ENCODE results near the gene GMPR. TPM values are rescaled to one million over a fixed set of nuclear protein-coding genes. Genes with fewer than 3 reads are reported as not detected.

GMPR gene
- total and polyA plus RNA-seq, 2 donors (not counting 3 experiments of a cell fraction or from before 2014, with no cell fraction given): 36.3 to 64.0 TPM

- no peak overlapping the region for H3K4me2 ChIP-seq (ENCODE audit: insufficient read depth, low read length)
- FAIRE-seq (no peak), DNase-seq (ENCODE audit: low read depth, low spot score) (no peak)
- H3K4me3 ChIP-seq (replicated peaks in 1 of 3; ENCODE audit: insufficient read depth in 1 of 3, low read depth in 1 of 3, low read length in 3 of 3): no peak overlapping the region
- ChIA-PET CTCF (no interaction called here), POLR2A (no interaction called here)
- TF ChIP-seq CTCF (IDR thresholded peaks at IDR 0.05; ENCODE audit: extremely low read depth in 1 of 2, insufficient read depth in 1 of 2, low read depth in 1 of 2, low read length in 2 of 2) (no peak), POLR2A (IDR thresholded peaks at IDR 0.05; ENCODE audit: low read depth, low read length) (no peak), JUN (IDR thresholded peaks at IDR 0.05; ENCODE audit: borderline replicate concordance, insufficient read depth, insufficient read length, low read depth) (no peak), GATA2 (IDR thresholded peaks at IDR 0.05; ENCODE audit: insufficient read depth, insufficient read length, low read depth, low read length) (no peak), FOS (IDR thresholded peaks at IDR 0.05; ENCODE audit: borderline replicate concordance, insufficient read depth, low read length) (no peak), EZH2 (IDR thresholded peaks at IDR 0.05; ENCODE audit: borderline replicate concordance, low read depth, low read length, severe bottlenecking) (no peak), POLR2AphosphoS5 (IDR thresholded peaks at IDR 0.05; ENCODE audit: insufficient read depth, low read depth, low read length) (no peak), MYC (IDR thresholded peaks at IDR 0.05; ENCODE audit: low read depth, low read length) (no peak), MAX (IDR thresholded peaks at IDR 0.05; ENCODE audit: insufficient read depth, insufficient read length) (no peak)
- H3K27me3 ChIP-seq (ENCODE audit: control insufficient read depth in 2 of 2, insufficient read depth in 2 of 2, low read length in 2 of 2): no peaks in the 10 kb centered on the region
- no peaks in the 10 kb centered on the region for H3K79me2 ChIP-seq (ENCODE audit: control insufficient read depth, insufficient read depth, low read length)
- intact Hi-C loops (cut with micrococcal nuclease) (loop anchor here (2.0 kb wide), 1 partner anchor 15 kb away; no protein-coding TSS in a partner anchor), dilution Hi-C loops (cut with MboI; ENCODE audit: extremely low pct_ligation_motif_present, low sequenced_read_pairs) (no loop called here)
- no peaks in the 10 kb centered on the region for H4K20me1 ChIP-seq (replicated peaks; ENCODE audit: control insufficient read depth, extremely low read depth, insufficient read depth, low read length)
- H3K36me3 ChIP-seq (ENCODE audit: control insufficient read depth in 2 of 2, extremely low read depth in 1 of 2, insufficient read depth in 2 of 2, low read length in 2 of 2): peaks cover 0 to 7% of the 10 kb centered on the region in 2 experiments
- no peak overlapping the region for H3K9ac ChIP-seq (replicated peaks; ENCODE audit: extremely low read depth, insufficient read depth, low read length)
- no peaks in the 10 kb centered on the region for H3K9me1 ChIP-seq (replicated peaks; ENCODE audit: control insufficient read depth, extremely low read depth, insufficient read depth, low read length)
- H3K27ac ChIP-seq (ENCODE audit: insufficient read depth, low read depth, low read length): no peak overlapping the region
- no peak overlapping the region for H2AFZ ChIP-seq (ENCODE audit: low read depth, low read length)
- peaks cover 15% of the 10 kb centered on the region for H3K4me1 ChIP-seq (ENCODE audit: control insufficient read depth, extremely low read depth, insufficient read depth, low read length)
- H3K9me3 ChIP-seq (replicated peaks; ENCODE audit: control insufficient read depth, insufficient read depth, low read length): no peaks in the 10 kb centered on the region
- no TSS peak for BruUV-seq (replicated peaks)
These were observed 83.4 kb downstream of the GMPR start for GRCh38 chr6:16321826-16322225.

Measured in endothelial cell of umbilical vein (primary cell).